GM18526 (cell line): ENCODE measurements around the gene GNB2.

Source experiments
- POLR2A ChIP-seq: IDR thresholded peaks from 3 replicates; pipeline ENCODE4 v1.6.1; 2011; ENCODE audit not compliant: insufficient read length; ENCODE audit errors: extremely low read depth

GNB2 gene

DNA sequence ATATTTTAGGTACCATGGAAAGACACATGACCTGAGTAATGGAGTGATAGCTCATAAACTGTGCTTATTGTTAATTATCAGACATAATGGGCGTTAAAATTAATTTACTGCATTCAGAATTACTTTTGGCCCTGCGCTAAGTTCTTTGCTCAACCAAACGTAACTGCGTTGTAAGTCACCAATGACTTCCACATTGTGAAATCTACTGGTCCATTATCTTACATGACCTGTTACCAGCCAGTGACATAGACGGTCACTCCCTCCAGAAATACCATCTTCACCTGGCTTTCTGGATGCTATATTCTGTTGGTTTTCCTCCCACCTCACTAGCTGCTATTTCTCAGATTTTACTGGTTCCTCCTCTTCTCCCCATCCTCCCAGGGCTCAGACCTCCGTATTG is 25.5 kb downstream of the GNB2 start:
- TF ChIP-seq POLR2A: no peak

DNA sequence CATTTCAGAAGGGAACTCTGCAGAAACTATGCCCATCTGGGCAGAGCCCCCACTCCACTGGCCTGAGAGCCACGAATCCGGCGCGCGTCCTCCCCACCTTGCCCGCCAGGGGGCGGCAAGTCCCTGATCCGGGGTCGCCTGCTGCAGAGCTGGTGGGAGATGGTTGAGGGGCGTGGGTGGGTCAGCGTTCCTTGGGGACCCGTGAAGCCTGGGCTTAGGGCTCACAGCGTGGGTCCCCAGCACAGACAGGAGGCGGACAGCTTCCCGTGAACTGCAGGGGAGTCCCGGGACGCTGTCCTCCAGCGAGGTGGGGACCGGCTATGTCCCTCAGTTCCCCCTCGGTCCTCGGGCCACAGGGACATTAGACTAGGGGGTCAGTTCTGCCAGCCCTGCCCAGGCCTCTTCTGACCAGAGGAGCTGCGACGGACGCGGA is 31.8 kb downstream of the GNB2 start:
- no peak for TF ChIP-seq POLR2A

DNA sequence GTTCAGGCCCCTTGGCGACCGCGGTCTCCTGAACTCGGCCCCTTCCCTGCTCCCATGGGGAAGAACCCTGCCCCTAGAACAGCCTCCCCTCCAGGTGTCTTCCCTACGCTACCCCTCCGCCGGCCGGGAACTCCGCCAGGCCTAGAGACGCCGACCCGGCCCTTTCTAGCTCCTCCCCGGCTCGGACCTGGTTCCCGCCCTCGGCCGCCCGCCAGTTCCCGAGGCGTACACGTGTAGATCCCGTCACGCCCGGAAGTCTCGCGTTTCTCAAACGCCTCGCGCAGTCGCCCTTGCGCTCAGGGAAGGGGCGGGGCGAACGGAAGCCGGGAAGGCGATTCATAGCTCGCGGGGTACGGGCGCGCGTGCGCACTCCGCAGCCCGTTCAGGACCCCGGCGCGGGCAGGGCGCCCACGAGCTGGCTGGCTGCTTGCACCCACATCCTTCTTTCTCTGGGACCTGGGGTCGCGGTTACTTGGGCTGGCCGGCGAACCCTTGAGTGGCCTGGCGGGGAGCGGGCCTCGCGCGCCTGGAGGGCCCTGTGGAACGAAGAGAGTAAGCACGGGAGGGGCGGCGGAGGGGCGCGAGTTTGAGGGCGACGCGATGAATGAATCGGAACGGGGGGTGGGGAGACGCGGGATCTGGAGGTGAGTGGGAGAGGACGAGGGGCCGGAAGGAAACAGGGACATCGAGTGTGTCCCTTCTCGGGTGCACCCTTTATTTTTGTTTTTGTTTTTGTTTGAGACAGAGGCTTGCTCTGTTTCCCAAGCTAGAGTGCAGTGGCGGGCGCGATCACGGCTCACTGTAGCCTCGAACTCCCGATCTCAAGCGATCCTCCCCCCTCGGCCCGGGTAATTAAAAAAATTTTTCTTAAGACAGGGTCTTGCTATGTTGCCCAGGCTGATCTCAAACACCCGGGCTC is 32.5 kb downstream of the GNB2 start, which contains the start of gene POP7:
Gene POP7 (plus strand): TSS at position 369 of the 919 bp plus-strand sequence. CDS start 710 bp downstream, outside the sequence.
- TF ChIP-seq POLR2A: peak; percentile 92

DNA sequence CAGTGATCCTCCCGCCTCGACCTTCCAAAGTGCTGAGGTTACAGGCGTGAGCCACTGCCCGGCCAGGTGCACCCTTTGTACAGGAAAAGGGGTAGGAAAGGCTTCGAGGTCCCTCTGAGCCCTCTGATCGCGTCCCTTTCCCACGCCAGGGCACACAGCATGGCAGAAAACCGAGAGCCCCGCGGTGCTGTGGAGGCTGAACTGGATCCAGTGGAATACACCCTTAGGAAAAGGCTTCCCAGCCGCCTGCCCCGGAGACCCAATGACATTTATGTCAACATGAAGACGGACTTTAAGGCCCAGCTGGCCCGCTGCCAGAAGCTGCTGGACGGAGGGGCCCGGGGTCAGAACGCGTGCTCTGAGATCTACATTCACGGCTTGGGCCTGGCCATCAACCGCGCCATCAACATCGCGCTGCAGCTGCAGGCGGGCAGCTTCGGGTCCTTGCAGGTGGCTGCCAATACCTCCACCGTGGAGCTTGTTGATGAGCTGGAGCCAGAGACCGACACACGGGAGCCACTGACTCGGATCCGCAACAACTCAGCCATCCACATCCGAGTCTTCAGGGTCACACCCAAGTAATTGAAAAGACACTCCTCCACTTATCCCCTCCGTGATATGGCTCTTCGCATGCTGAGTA is 33.3 kb downstream of the GNB2 start:
- no peak for TF ChIP-seq POLR2A

DNA sequence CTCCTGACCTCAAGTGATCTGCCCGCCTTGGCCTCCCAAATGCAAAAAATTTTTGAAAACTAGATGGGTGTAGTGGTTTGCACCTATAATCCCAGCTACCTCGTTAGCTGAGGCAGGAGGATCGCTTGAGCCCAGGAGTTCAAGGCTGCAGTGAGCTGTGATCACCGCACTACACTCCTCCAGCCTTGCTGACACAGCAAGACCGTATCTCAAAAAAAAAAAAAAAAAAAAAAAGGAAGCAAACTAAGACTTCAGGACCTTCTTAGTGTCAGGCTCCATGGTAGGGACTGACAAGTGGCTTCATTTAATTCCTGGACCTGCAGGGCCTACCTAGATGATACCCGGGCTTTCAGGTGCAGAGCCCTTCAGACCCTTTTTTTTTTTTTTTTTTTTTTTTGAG is 34.9 kb downstream of the GNB2 start:
- TF ChIP-seq POLR2A: no peak

DNA sequence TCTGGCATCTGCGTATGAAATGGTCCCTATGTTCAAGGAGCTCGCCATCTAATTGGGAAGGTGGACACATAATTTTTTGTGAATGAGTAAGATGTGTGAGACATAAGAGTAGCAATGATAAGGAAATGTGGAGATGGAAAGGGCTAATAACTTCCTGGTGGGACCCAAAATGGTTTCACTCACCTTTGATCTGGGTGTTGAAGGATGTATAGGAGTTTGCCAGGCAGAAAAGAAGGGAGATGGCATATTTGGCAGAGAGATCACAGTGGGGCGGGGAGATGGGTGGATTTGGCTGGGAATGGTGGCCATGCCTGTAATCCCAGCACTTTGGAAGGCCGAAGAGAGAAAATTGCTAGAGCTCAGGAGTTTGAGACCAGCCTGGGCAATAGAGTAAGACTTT is 36.9 kb downstream of the GNB2 start:
- no peak for TF ChIP-seq POLR2A

DNA sequence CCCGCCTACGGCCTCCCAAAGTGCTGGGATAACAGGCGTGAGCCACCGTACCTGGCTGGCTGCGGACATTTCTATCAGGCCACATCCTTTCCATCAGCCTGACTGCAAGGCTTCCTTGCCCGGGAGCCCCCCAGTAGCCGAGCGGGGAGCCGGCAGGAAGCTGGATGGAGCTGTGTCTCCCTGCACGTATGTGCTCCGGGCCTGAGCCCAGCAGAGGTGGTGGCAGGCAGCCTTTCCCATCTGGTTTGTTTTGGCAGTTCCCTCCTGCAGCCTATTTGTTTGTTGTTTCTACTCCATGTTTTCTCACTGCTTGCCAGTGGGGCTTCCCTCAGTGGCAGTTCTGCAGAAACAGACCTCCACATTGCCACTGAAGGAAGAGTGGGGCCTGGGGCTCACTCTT is 37.8 kb downstream of the GNB2 start:
- TF ChIP-seq POLR2A: no peak

DNA sequence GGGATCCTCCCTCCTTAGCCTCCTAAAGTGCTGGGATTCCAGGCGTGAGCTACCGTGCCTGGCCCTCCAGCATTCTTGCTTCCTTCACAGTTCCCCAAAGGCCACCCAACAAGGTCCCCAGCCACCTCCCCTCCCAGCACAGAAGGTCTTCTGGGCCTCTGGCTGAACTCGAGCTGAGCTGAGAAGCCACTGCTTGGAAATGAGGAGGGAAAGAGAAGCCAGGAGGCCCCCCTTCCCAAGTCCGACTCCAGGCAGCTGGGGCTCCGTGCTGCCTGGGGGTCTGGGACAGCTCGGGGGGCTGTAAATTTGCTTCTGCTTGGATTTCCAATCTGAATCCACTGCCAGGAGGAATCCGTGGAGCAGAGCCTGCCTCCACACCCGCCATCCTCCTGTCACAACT is 41.2 kb downstream of the GNB2 start:
- no peak for TF ChIP-seq POLR2A

DNA sequence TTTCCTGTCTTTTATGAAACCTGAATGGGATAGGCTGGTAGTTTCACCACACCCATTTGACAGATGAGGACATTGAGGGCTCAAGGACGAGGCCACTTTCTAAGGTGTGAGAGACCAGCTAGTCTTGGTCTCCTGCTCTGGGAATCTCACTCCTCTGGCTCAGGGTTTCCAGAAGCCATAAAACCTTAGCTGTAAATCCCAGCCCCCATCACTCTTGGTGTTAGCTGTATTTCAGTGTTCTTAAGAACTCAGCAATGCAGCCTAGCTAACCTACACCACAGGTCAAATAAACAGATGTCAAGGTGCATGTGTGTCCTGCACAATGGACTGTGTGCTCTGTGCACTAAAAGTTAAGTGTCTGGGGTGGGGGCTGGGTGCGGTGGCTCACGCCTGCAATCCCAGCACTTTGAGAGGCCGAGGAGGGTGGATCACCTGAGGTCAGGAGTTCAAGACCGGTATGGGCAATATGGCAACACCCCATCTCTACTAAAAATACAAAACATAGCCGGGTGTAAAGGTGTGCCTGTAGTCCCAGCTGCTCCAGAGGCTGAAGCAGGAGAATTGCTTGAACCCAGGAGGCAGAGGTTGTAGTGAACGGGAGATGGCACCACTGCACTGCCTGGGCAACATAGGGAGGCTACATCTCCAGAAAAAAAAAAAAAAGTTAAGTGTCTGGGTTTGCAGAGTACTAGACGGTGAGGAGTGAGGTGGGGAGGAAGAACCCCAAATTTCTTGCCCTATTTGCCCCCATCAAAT is 46.2 kb downstream of the GNB2 start:
- no peak for TF ChIP-seq POLR2A

DNA sequence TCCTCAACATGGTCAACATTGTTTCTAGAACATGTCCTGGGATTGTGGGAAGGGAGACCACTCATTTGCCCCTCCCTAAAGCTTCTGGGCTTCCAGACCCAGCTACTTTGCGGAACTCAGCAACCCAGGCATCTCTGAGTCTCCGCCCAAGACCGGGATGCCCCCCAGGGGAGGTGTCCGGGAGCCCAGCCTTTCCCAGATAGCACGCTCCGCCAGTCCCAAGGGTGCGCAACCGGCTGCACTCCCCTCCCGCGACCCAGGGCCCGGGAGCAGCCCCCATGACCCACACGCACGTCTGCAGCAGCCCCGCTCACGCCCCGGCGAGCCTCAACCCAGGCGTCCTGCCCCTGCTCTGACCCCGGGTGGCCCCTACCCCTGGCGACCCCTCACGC is 46.7 kb downstream of the GNB2 start, which contains the start of gene EPO:
Gene EPO (plus strand): TSS at position 190 of the 392 bp plus-strand sequence. CDS start 513 bp downstream, outside the sequence.
- TF ChIP-seq POLR2A: no peak

DNA sequence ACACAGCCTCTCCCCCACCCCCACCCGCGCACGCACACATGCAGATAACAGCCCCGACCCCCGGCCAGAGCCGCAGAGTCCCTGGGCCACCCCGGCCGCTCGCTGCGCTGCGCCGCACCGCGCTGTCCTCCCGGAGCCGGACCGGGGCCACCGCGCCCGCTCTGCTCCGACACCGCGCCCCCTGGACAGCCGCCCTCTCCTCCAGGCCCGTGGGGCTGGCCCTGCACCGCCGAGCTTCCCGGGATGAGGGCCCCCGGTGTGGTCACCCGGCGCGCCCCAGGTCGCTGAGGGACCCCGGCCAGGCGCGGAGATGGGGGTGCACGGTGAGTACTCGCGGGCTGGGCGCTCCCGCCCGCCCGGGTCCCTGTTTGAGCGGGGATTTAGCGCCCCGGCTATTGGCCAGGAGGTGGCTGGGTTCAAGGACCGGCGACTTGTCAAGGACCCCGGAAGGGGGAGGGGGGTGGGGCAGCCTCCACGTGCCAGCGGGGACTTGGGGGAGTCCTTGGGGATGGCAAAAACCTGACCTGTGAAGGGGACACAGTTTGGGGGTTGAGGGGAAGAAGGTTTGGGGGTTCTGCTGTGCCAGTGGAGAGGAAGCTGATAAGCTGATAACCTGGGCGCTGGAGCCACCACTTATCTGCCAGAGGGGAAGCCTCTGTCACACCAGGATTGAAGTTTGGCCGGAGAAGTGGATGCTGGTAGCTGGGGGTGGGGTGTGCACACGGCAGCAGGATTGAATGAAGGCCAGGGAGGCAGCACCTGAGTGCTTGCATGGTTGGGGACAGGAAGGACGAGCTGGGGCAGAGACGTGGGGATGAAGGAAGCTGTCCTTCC is 47.3 kb downstream of the GNB2 start:
- TF ChIP-seq POLR2A: no peak

DNA sequence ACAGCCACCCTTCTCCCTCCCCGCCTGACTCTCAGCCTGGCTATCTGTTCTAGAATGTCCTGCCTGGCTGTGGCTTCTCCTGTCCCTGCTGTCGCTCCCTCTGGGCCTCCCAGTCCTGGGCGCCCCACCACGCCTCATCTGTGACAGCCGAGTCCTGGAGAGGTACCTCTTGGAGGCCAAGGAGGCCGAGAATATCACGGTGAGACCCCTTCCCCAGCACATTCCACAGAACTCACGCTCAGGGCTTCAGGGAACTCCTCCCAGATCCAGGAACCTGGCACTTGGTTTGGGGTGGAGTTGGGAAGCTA is 47.9 kb downstream of the GNB2 start:
- TF ChIP-seq POLR2A: no peak

DNA sequence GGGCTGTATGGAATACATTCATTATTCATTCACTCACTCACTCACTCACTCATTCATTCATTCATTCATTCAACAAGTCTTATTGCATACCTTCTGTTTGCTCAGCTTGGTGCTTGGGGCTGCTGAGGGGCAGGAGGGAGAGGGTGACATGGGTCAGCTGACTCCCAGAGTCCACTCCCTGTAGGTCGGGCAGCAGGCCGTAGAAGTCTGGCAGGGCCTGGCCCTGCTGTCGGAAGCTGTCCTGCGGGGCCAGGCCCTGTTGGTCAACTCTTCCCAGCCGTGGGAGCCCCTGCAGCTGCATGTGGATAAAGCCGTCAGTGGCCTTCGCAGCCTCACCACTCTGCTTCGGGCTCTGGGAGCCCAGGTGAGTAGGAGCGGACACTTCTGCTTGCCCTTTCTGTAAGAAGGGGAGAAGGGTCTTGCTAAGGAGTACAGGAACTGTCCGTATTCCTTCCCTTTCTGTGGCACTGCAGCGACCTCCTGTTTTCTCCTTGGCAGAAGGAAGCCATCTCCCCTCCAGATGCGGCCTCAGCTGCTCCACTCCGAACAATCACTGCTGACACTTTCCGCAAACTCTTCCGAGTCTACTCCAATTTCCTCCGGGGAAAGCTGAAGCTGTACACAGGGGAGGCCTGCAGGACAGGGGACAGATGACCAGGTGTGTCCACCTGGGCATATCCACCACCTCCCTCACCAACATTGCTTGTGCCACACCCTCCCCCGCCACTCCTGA is 49.1 kb downstream of the GNB2 start:
- TF ChIP-seq POLR2A: no peak

DNA sequence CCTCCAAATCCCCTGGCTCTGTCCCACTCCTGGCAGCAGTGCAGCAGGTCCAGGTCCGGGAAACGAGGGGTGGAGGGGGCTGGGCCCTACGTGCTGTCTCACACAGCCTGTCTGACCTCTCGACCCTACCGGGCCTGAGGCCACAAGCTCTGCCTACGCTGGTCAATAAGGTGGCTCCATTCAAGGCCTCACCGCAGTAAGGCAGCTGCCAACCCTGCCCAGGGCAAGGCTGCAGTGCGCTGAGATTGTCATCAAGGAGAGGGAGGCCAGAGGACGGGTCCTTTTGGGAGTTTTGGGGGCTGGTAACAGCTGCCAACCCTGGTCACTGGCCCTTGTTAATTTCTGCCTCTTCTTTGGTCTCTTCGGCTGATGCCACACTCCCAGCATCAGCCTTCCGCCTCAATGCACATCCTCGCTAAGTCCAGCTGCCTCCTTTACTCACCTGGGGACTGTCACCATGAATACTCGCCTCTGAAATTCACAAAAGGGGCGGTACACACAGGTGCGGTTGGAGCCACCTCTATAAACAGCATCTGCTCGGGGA is 50.3 kb downstream of the GNB2 start:
- no peak for TF ChIP-seq POLR2A
